Fibroblast of the aortic adventitia (primary cell): Measurements from ENCODE around the gene SORBS2. TPM values are rescaled to one million over a fixed set of nuclear protein-coding genes. Genes with fewer than 3 reads are reported as not detected.

Experiments used
- DNase-seq: peaks from one replicate; pipeline ENCODE4 v3.0.0-alpha.2; 2010; ENCODE audit warnings: low read depth
- H3K4me3 ChIP-seq: 2 replicates; pipeline ENCODE4 v1.5.1; 2011; ENCODE audit warnings: low read depth, mild to moderate bottlenecking, control low read depth, low read length, moderate library complexity
- total RNA-seq: library from RNA; depleted of rRNA; stranded (reverse); fragments of >200 nt; gene quantifications from 2 replicates; pipeline ENCODE4 v1.2.3, GENCODE V29; 2012; ENCODE audit warnings: low replicate concordance
- TF ChIP-seq, protein P1 (sequence below): IDR thresholded peaks from 2 replicates; pipeline ENCODE4 v1.5.1; 2011; ENCODE audit warnings: mild to moderate bottlenecking, low read length, control low read depth, inconsistent platforms; ENCODE audit not compliant: insufficient read depth

Gene SORBS2
- total RNA-seq, 1 donor = 2.8 TPM

DNA sequence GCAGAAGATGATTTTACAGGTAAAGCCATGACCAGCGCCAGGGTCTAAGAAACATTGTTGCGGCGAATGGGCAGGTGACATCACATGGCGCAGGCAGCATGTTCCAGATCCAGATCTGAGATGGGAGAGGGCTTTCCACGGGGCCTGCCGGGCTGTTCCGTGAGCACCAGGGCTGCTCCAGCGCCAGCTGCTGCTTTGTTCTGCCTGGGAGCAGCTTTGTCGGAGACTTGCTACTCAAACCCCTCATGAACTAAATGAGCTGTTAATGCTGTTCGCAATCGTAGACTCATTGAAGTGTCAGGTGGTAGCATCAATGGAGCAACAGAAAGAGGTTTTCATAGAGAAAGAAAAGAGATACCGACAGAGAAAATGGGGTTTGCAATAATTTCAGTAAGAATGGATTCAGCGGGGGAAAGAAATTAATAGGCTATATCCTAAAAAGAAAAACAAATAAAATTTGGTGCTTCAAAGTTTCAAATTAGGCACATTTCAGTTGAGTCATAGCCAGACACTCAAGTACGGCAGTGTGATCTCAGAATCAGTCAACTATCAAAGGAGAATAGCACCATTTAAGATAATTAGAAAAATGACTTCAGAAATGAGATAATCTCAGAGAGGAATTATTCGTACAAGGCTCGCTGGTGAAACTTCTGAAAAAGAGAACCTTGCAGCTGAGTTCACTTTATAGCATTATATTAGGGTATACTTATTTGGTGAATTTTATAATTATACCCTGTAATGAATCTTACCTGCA is 23.9 kb downstream of the SORBS2 start:
- H3K4me3 ChIP-seq = no peak overlapping the region
- TF ChIP-seq, protein P1, sequence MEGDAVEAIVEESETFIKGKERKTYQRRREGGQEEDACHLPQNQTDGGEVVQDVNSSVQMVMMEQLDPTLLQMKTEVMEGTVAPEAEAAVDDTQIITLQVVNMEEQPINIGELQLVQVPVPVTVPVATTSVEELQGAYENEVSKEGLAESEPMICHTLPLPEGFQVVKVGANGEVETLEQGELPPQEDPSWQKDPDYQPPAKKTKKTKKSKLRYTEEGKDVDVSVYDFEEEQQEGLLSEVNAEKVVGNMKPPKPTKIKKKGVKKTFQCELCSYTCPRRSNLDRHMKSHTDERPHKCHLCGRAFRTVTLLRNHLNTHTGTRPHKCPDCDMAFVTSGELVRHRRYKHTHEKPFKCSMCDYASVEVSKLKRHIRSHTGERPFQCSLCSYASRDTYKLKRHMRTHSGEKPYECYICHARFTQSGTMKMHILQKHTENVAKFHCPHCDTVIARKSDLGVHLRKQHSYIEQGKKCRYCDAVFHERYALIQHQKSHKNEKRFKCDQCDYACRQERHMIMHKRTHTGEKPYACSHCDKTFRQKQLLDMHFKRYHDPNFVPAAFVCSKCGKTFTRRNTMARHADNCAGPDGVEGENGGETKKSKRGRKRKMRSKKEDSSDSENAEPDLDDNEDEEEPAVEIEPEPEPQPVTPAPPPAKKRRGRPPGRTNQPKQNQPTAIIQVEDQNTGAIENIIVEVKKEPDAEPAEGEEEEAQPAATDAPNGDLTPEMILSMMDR = no peak
- no peak for DNase-seq

DNA sequence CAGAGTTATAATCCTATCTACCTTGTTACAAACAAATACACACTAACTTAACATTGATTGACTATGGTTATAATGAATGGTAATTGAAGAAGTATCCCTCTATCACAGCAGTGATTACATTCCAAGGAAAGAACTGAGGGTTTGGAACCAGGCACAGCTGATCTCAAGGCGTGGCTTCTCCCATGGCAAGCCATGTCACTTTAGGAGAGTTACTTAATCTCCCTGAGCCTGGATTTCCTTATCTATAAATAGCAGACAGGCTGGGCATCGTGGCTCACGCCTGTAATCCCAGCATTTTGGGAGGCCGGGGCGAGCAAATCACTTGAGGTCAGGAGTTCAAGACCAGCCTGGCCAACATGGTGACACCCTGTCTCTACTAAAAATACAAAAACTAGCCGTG is 25.6 kb downstream of the SORBS2 start:
- TF ChIP-seq, protein P1 = no peak
- H3K4me3 ChIP-seq = no peak overlapping the region
- no peak for DNase-seq

DNA sequence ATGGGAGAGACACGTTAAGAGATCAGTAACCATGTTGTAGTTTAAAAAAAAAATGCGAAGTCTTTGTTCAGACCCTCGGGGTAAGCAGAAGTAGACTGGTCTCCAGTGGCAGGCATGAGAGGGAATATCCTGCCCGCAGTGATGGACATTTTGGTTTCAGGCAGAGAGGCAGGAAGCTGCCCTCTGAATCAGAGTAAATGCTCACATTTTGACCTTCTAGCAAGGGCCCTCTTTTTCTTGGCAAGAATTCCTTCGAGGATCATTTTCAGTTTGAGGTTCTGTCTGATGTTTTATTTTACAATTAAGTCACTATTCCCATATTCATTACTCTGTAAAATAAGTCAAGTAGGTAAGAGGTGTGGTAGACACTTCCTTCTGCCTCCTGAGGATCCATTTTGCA is 28.4 kb downstream of the SORBS2 start:
- H3K4me3 ChIP-seq = no peak overlapping the region
- DNase-seq = no peak
- TF ChIP-seq, protein P1 = no peak

DNA sequence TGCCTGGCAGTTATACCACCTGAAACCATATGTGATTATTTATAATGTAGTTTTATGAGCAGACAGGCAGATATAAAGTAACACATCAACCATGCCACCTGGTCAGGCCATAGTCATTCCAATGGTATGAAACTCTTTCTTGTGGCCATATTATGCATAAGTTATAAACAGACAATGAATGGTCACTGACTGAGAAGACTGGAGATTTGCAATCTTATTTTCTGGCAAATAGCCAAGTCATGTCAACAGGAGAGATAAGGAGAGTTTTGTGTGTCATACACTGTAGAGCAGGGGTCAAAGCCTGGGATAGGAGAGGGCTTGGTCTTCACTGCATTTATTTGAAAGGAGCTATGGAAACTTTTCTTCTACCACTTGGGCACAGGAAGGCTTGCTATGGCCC is 29.5 kb downstream of the SORBS2 start:
- H3K4me3 ChIP-seq = no peak overlapping the region
- DNase-seq = peak; percentile 44
- TF ChIP-seq, protein P1 = no peak

DNA sequence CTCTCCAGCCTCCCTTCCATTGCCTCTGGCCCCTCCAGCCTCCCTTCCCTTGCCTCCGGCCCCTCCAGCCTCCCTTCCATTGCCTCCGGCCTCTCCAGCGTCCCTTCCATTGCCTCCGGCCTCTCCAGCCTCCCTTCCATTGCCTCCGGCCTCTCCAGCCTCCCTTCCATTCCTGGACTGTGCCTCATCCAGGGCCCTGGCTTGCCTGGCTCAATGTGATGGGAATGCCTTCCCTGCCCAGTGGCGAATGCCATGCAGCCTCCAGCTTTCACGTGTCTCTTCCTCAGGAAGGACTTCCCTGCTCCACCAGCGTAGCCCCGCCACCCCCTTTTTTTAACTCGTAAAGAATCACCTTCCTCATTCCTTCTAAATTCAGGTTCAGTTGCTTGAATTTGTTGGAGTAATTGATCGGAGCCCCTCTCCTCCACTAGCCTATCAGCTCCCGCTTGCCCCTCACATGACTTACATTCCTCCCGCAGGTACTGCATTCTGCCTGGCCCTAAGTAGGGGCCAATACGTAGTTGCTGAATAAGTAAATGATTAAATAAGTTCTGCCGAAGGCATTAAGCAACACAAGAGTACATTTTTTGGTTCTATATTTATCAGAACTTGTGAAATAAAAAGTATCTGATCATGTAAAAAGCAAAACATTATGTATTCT is 30.3 kb downstream of the SORBS2 start:
- TF ChIP-seq, protein P1 = no peak
- DNase-seq = no peak
- no peak overlapping the region for H3K4me3 ChIP-seq

DNA sequence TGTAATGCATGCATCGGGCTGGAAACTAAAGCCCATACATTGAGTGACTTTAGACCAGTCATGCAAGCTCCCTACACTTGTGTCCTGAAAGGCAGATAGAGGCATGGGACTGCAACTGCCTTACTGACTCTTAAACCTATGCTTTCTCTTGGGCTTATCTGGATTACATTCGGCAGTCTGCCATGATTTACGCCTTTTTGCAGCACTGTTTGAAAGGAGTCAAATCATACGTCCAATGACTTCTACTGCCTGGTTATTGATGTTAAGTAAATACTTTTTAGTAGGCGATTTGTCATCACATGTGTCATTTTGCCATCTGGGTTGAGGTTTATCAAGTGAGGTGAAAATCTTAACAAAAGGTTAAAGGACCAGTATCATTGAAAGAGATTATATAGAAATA is 31.5 kb downstream of the SORBS2 start:
- DNase-seq = no peak
- TF ChIP-seq, protein P1 = no peak
- no peak overlapping the region for H3K4me3 ChIP-seq

DNA sequence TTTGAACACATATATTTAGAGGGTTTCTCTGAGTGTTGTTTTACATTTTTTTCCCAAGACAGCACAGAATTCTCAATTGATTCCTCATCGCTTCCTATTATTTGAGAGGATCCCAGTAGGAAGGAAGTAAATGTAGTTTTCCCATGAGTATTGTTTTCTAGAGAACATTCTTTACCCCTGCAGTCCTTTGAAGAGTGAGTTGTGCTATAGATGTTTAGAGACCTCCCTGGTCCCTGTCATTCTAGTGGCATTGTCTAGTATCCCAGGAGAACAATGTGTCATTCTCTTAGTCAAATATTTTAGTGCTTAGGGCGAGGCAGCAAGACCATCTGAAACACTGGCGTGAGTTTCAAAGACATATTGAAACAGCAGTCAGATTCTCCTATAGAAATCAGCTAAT is 32.5 kb downstream of the SORBS2 start:
- H3K4me3 ChIP-seq = no peak overlapping the region
- TF ChIP-seq, protein P1 = no peak
- no peak for DNase-seq
